HEK293 (cell line): Measurements from ENCODE around the gene EEFSEC.

Experiments
- CTCF ChIA-PET: fragments of 350-600 bp; formaldehyde crosslinking; extraction: SDS; loops from one replicate; lab custom pipeline; 2021; ENCODE audit warnings: antibody characterized with exemption; lab: Yijun Ruan, JAX
- POLR2A ChIA-PET: fragments of 300-600 bp; formaldehyde crosslinking; extraction: SDS; loops from one replicate; lab custom pipeline; 2020; ENCODE audit warnings: antibody characterized with exemption, inconsistent platforms; lab: Yijun Ruan, JAX
- H3K27ac ChIP-seq: fragments of 200-500 bp; sonication (Bioruptor generic); 2 replicates; pipeline ENCODE4 v1.5.1; 2014; ENCODE audit warnings: low read depth, low read length, control low read depth, inconsistent platforms; ENCODE audit errors: extremely low read depth
- H3K36me3 ChIP-seq, 2 experiments: fragments of 200-500 bp in 1 of 2; sonication (Bioruptor generic) in 1 of 2; 1 replicate in 1 of 2; 2 replicates in 1 of 2; pipeline ENCODE4 v1.5.1; 2014 to 2017; ENCODE audit warnings: inconsistent platforms in 2 of 2, low read length in 2 of 2; ENCODE audit not compliant: control insufficient read depth in 2 of 2, insufficient read depth in 1 of 2
- H3K4me1 ChIP-seq: fragments of 200-500 bp; sonication (Bioruptor generic); 2 replicates; pipeline ENCODE4 v1.5.1; 2014; ENCODE audit warnings: mild to moderate bottlenecking, low read length, inconsistent platforms; ENCODE audit not compliant: control insufficient read depth, insufficient read depth
- H3K4me3 ChIP-seq: 2 replicates; pipeline ENCODE4 v1.5.1; 2011; ENCODE audit warnings: low read depth, mild to moderate bottlenecking, control low read depth, low read length, moderate library complexity
- H3K9me3 ChIP-seq: fragments of 200-500 bp; sonication (Bioruptor generic); 2 replicates; pipeline ENCODE4 v1.5.1; 2014; ENCODE audit warnings: low read depth, low read length, inconsistent platforms; ENCODE audit not compliant: control insufficient read depth, insufficient read depth
- KLF1 ChIP-seq: fragments of 450-650 bp; formaldehyde crosslinking; IDR thresholded peaks from 2 replicates; pipeline ENCODE4 v1.5.1; 2016; ENCODE audit warnings: missing biosample characterization, missing genetic modification characterization
- OSR2 ChIP-seq: fragments of 450-650 bp; formaldehyde crosslinking; IDR thresholded peaks from 2 replicates; pipeline ENCODE4 v1.5.1; 2016; ENCODE audit warnings: missing biosample characterization, missing genetic modification characterization
- RBAK ChIP-seq: fragments of 450-650 bp; formaldehyde crosslinking; IDR thresholded peaks from 2 replicates; pipeline ENCODE4 v1.5.1; 2016; ENCODE audit warnings: missing biosample characterization, missing genetic modification characterization
- TCF7L2 ChIP-seq: IDR thresholded peaks from 2 replicates; pipeline ENCODE4 v1.6.1; 2011; ENCODE audit warnings: low read depth, mild to moderate bottlenecking, inconsistent platforms, low read length, moderate library complexity, borderline replicate concordance
- ZBTB11 ChIP-seq: fragments of 450-650 bp; formaldehyde crosslinking; conservative IDR thresholded peaks from 2 replicates; pipeline ENCODE4 v1.5.1; 2016; ENCODE audit warnings: low read depth, missing biosample characterization, missing genetic modification characterization
- ZBTB44 ChIP-seq: fragments of 450-650 bp; IDR thresholded peaks from 2 replicates; pipeline ENCODE4 v1.5.1; 2018; ENCODE audit warnings: missing biosample characterization, mild to moderate bottlenecking, missing genetic modification characterization
- ZNF202 ChIP-seq: fragments of 450-650 bp; formaldehyde crosslinking; IDR thresholded peaks from 2 replicates; pipeline ENCODE4 v1.5.1; 2016; ENCODE audit warnings: missing biosample characterization, missing genetic modification characterization, borderline replicate concordance
- ZNF214 ChIP-seq: fragments of 450-650 bp; formaldehyde crosslinking; IDR thresholded peaks from 2 replicates; pipeline ENCODE4 v1.5.1; 2017; ENCODE audit warnings: missing biosample characterization, mild to moderate bottlenecking, missing genetic modification characterization, borderline replicate concordance
- ZNF248 ChIP-seq: fragments of 450-650 bp; formaldehyde crosslinking; IDR thresholded peaks from 2 replicates; pipeline ENCODE4 v1.5.1; 2017; ENCODE audit warnings: missing biosample characterization, missing genetic modification characterization
- ZNF311 ChIP-seq: fragments of 450-650 bp; formaldehyde crosslinking; IDR thresholded peaks from 2 replicates; pipeline ENCODE4 v1.5.1; 2017; ENCODE audit warnings: missing biosample characterization, missing genetic modification characterization, borderline replicate concordance
- ZNF404 ChIP-seq: fragments of 450-650 bp; formaldehyde crosslinking; IDR thresholded peaks from 2 replicates; pipeline ENCODE4 v1.5.1; 2017; ENCODE audit warnings: missing biosample characterization, missing genetic modification characterization
- ZNF423 ChIP-seq: fragments of 450-650 bp; formaldehyde crosslinking; IDR thresholded peaks from 2 replicates; pipeline ENCODE4 v1.5.1; 2016; ENCODE audit warnings: missing biosample characterization, missing genetic modification characterization
- ZNF433 ChIP-seq: fragments of 450-650 bp; formaldehyde crosslinking; IDR thresholded peaks from 2 replicates; pipeline ENCODE4 v1.5.1; 2016; ENCODE audit warnings: missing biosample characterization, missing genetic modification characterization, low read depth
- ZNF473 ChIP-seq: fragments of 450-650 bp; formaldehyde crosslinking; IDR thresholded peaks from 2 replicates; pipeline ENCODE4 v1.5.1; 2017; ENCODE audit warnings: missing biosample characterization, missing genetic modification characterization
- ZNF596 ChIP-seq: fragments of 450-650 bp; IDR thresholded peaks from 2 replicates; pipeline ENCODE4 v1.5.0; 2018; ENCODE audit warnings: missing biosample characterization, mild to moderate bottlenecking, missing genetic modification characterization, moderate library complexity
- ZNF621 ChIP-seq: fragments of 450-650 bp; formaldehyde crosslinking; IDR thresholded peaks from 2 replicates; pipeline ENCODE4 v1.5.1; 2017; ENCODE audit warnings: missing biosample characterization, missing genetic modification characterization
- ZNF629 ChIP-seq: fragments of 450-650 bp; formaldehyde crosslinking; IDR thresholded peaks from 2 replicates; pipeline ENCODE4 v1.5.1; 2017; ENCODE audit warnings: missing biosample characterization, missing genetic modification characterization
- ZNF701 ChIP-seq: fragments of 450-650 bp; formaldehyde crosslinking; IDR thresholded peaks from 2 replicates; pipeline ENCODE4 v1.5.1; 2016; ENCODE audit warnings: missing biosample characterization, missing genetic modification characterization
- ZNF76 ChIP-seq: fragments of 450-650 bp; formaldehyde crosslinking; IDR thresholded peaks from 2 replicates; pipeline ENCODE4; 2016; ENCODE audit warnings: low read depth, missing biosample characterization, missing genetic modification characterization, borderline replicate concordance
- ZNF777 ChIP-seq: fragments of 450-650 bp; formaldehyde crosslinking; IDR thresholded peaks from 2 replicates; pipeline ENCODE4 v1.5.1; 2017; ENCODE audit warnings: missing biosample characterization, missing genetic modification characterization, borderline replicate concordance
- ZNF792 ChIP-seq: fragments of 450-650 bp; formaldehyde crosslinking; IDR thresholded peaks from 2 replicates; pipeline ENCODE4 v1.5.1; 2016; ENCODE audit warnings: missing biosample characterization, missing genetic modification characterization
- TF ChIP-seq, protein P1 (sequence below): fragments of 450-650 bp; formaldehyde crosslinking; IDR thresholded peaks from 2 replicates; pipeline ENCODE4 v1.5.1; 2016; ENCODE audit warnings: missing biosample characterization, missing genetic modification characterization
- TF ChIP-seq, protein P2 (sequence below): fragments of 450-650 bp; formaldehyde crosslinking; IDR thresholded peaks from 2 replicates; pipeline ENCODE4 v1.5.1; 2016; ENCODE audit warnings: missing biosample characterization, missing genetic modification characterization, low read depth

Gene EEFSEC

GRCh38 chr3:128317698-128318231 lies 164.5 kb downstream of the EEFSEC start:
- Histone ChIP-seq H3K27ac (no peak overlapping the region), H3K4me1 (no peaks in the 10 kb centered on the region), H3K9me3 (no peaks in the 10 kb centered on the region), H3K4me3 (no peak overlapping the region), H3K36me3 (no peaks in the 10 kb centered on the region)
- ChIA-PET CTCF (no interaction called here), POLR2A (no interaction called here)
- no peak for TF ChIP-seq ZNF473 (tag by site-specific recombination)
- no peak for TF ChIP-seq ZNF701 (tag by site-specific recombination)
- no peak for TF ChIP-seq ZNF76 (tag by site-specific recombination)
- no peak for TF ChIP-seq ZNF621 (tag by site-specific recombination)
- no peak for TF ChIP-seq ZBTB44 (tag by site-specific recombination)
- TF ChIP-seq ZNF596 (tag by site-specific recombination) = no peak
- TF ChIP-seq RBAK (tag by site-specific recombination) = no peak
- TF ChIP-seq ZBTB11 (tag by site-specific recombination) = no peak
- no peak for TF ChIP-seq ZNF433
- TF ChIP-seq, protein P1, sequence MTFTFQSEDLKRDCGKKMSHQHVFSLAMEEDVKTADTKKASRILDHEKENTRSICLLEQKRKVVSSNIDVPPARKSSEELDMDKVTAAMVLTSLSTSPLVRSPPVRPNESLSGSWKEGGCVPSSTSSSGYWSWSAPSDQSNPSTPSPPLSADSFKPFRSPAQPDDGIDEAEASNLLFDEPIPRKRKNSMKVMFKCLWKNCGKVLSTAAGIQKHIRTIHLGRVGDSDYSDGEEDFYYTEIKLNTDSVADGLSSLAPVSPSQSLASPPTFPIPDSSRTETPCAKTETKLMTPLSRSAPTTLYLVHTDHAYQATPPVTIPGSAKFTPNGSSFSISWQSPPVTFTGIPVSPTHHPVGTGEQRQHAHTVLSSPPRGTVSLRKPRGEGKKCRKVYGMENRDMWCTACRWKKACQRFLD (tag by site-specific recombination) = no peak
- no peak for TF ChIP-seq KLF1 (tag by site-specific recombination)
- TF ChIP-seq ZNF214 (tag by site-specific recombination) = no peak

GRCh38 chr3:128318275-128318941 lies 165.1 kb downstream of the EEFSEC start:
- CTCF ChIA-PET = no interaction called here
- POLR2A ChIA-PET = no interaction called here
- Histone ChIP-seq H3K4me1 (no peaks in the 10 kb centered on the region), H3K9me3 (no peaks in the 10 kb centered on the region), H3K36me3 (no peaks in the 10 kb centered on the region), H3K27ac (no peak overlapping the region), H3K4me3 (no peak overlapping the region)
- no peak for TF ChIP-seq ZNF311
- no peak for TF ChIP-seq ZNF792 (tag by site-specific recombination)
- TF ChIP-seq ZNF202 (tag by site-specific recombination) = no peak
- TF ChIP-seq ZNF248 (tag by site-specific recombination) = no peak
- TF ChIP-seq ZNF777 = no peak
- no peak for TF ChIP-seq ZNF473 (tag by site-specific recombination)
- TF ChIP-seq ZBTB44 (tag by site-specific recombination) = no peak
- no peak for TF ChIP-seq RBAK (tag by site-specific recombination)
- TF ChIP-seq TCF7L2 = no peak
- no peak for TF ChIP-seq OSR2 (tag by site-specific recombination)
- TF ChIP-seq ZNF214 (tag by site-specific recombination) = no peak
- no peak for TF ChIP-seq ZNF629 (tag by site-specific recombination)
- TF ChIP-seq, protein P2, sequence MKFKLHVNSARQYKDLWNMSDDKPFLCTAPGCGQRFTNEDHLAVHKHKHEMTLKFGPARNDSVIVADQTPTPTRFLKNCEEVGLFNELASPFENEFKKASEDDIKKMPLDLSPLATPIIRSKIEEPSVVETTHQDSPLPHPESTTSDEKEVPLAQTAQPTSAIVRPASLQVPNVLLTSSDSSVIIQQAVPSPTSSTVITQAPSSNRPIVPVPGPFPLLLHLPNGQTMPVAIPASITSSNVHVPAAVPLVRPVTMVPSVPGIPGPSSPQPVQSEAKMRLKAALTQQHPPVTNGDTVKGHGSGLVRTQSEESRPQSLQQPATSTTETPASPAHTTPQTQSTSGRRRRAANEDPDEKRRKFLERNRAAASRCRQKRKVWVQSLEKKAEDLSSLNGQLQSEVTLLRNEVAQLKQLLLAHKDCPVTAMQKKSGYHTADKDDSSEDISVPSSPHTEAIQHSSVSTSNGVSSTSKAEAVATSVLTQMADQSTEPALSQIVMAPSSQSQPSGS (tag by site-specific recombination) = no peak
- TF ChIP-seq ZNF404 (tag by site-specific recombination) = no peak
- TF ChIP-seq ZNF423 (tag by site-specific recombination) = no peak
